GM19238 (cell line): Measurements from ENCODE around the gene ENG.
A peak's percentile ranks its signal among the peaks of the same experiment; 100 is the strongest.

Experiments
- DNase-seq: peaks from one replicate; pipeline ENCODE4 v3.0.0; 2011; ENCODE audit warnings: low spot score; ENCODE audit not compliant: insufficient read length

Gene ENG

DNA sequence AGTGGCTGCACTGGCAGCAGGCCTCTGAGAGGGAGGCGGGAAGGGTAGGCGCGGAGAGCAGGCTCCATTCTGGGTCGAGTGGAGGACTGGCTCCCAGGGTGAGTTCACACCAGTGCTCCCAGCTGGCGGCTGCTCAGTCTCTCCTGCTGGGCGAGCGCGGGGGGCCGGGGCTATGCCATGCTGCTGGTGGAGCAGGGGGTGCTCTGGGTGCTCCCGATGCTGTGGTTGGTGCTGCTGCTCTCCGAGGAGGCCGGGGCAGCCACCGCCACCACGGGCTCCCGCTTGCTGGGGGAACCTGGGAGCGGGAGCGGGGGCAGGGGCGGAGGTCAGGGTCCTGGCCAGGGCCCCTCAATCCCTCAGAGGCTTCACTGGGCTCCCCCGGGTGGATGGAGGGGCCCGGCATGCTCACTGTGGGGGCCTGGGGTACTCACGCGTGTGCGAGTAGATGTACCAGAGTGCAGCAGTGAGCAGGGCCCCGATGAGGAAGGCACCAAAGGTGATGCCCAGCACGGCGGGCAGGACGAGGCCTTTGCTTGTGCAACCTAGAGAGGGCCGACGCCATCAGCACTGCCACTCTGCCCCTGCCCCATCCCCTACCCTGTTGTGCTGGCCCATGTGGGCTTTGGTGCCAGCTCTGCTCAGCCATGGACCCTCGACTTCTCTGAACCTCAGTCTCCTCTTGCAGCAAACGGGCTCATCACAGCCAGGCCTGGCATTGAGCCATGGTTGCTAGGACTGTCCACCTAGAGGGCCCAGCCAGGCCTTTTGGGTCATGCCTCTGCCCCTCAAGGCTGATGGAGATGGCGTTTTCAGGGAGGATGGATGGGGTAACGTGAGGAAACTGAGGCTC is 38.7 kb downstream of the ENG start:
- no peak for DNase-seq

DNA sequence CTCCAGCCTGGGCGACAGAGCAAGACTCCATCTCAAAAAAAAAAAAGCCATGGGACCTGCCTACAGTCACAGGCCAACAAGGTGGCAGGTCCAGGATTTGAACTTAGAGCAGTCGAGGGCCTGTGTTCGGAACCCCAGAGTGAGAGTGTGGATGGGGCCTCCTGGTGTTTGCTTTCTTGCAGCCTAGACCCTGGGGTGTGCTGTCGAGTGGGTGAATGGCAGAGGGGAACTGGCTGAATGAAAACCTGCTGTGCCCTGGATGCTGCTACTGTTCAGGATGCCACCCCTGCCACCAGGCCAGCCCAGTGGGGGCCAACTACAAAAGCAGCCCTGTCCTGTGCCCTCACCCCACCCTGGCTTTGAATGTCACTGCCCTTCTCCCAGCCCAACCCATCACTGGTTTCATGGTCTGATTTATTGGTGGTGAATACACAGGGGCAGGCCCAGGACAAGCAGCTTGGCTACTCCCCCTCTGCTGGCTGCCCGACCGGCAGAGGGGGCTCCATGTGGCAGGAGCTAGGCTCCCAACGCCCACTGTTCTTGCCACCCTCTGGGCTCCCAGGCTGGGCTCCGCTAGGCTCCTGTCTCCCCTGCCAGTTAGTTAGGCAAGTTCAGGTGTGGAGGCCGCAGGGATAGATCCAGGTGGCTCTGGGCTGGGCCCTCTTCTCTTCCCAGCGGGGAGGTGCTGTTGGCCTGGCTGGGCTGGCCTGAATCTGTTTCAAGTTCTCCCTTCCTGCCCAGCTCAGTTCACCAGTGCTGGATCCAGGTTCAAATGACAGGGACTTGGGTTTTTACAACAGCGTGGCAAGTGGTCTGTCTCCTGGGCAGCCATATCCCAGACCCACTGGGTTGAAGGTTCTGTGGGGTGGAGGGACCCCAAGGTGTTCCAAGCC is 39.6 kb downstream of the ENG start:
- no peak for DNase-seq

DNA sequence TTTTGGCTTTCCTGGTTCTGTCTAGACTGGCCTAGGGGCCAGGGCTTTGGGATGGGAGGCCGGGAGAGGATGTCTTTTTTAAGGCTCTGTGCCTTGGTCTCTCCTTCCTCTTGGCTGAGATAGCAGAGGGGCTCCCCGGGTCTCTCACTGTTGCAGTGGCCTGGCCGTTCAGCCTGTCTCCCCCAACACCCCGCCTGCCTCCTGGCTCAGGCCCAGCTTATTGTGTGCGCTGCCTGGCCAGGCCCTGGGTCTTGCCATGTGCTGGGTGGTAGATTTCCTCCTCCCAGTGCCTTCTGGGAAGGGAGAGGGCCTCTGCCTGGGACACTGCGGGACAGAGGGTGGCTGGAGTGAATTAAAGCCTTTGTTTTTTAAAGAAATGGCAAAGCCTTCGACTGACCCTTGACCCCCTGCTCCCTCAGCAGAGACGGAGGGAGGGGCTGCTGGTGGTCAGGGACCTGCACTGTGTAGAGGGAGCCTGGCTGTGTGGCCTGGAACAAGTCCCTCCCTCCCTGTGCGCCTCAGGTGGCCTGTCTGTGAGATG is 40.7 kb downstream of the ENG start:
- no peak for DNase-seq

DNA sequence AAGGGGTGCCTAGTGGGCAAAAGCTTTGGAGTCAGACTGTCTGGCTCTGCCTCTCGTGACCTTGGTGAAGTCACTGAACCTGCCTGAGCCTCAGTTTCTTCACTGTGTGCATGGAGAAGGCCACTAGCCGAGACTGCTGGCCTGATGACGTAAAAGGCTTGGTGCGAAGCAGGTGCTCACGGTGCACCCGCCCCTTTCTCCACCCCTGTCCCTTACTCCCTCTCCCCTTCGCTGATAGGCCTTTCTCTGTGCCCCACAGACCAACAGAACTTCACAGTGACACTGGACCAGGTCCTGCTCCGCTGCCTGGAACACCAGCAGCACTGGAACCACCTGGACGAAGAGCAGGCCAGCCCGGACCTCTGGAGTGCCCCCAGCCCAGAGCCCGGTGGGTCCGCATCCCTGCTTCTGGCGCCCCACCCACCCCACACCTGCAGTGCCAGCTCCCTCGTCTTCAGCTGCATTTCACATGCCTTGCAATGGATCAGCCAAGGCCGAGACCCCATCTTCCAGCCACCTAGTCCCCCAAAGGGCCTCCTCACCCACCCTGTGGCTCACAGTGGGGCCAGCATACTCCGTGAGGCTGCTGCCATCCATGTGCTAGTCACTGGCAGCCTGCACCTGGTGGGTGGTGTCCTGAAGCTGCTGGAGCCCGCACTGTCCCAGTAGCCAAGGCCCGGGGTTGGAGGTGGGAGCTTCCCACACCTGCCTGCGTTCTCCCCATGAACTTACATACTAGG is 41.4 kb downstream of the ENG start:
- no peak for DNase-seq

DNA sequence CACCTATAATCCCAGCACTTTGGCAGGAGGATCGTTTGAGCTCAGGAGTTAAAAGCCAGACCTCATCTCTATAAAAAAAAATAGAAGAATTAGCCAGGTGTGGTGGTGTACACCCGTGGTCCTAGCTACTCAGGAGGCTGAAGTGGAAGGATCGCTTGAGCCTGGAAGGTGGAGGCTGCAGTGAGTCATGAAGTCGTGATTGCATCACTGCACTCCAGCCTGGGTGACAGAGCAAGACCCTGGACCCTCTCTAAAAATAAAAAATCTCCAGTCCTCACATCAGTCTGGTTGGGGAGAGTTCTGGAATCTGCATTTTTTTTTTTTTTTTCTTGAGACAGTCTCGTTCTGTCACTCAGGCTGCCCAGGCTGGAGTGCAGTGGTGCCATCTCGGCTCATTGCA is 42.4 kb downstream of the ENG start:
- no peak for DNase-seq

DNA sequence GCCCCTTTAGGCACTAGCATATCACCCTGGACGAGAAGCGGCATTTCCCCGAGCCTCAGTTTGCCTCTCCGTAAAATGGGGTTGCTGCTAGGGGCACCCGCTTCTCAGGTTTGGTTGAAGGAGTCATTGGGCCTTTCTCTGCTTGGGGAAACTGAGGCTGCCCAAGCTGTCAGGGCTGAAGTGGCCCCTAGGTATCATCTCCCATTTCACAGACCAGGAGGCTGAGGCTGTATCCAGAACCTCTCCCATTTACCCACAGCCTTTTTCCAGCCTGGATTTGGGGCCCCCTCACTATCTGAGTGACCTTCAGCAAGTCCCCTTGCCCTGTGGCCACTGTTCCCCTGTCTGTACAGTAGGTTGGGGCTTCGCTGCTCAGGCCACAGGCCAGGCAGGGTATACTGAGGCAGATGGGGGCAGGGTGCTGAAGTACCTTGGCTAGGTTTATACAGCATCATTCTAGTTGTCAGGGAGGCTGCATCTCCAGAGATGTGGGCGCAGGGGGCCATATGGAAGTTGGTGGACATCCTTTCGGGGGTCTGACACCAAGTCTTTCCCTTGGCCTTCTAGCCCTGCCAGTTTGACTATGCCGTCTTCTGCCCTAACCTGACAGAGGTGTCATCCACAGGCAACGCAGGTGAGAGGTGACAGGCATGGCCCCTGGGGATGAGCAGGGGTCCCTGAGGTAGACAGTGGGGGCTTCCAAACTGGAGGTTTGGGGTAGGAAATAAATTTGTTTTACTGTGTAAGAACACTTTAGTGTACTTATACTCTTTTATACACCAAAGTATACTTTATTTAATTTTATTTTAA is 43.9 kb downstream of the ENG start:
- no peak for DNase-seq

DNA sequence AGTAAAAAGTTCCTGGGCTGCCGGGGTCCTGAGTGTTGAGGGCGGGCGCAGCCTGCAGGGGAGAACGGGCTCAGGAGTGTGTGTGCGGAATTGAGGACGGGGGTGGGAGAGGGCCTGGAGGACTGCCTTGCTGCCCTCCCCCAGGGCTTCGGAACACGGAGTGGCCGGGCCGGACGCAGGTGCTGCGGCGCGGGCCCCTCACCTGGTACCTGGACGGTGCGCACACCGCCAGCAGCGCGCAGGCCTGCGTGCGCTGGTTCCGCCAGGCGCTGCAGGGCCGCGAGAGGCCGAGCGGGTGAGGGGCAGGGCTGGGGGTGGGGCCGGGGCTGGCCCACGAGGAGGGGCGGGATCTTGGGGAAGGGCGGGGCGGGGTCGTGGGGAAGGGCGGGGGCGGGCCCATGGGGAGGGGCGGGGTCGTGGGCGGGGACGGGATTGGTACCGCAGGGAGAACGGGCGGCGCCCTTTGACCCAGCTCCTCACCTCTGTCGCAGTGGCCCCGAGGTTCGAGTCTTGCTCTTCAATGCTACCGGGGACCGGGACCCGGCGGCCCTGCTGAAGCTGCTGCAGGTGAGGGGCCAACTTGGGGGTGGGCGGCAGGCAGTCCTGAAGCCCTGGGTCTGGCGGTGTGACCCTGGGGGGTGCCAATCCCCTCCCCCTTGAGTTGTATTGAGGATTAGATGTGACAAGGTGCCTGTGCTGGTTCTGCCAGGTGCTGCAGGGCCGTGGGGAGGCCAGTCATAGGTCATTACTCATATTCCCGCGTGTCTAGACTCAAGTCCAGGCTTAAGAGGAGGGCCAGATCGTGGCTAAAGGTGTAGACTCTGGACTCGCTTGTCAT is 44.7 kb downstream of the ENG start:
- no peak for DNase-seq

DNA sequence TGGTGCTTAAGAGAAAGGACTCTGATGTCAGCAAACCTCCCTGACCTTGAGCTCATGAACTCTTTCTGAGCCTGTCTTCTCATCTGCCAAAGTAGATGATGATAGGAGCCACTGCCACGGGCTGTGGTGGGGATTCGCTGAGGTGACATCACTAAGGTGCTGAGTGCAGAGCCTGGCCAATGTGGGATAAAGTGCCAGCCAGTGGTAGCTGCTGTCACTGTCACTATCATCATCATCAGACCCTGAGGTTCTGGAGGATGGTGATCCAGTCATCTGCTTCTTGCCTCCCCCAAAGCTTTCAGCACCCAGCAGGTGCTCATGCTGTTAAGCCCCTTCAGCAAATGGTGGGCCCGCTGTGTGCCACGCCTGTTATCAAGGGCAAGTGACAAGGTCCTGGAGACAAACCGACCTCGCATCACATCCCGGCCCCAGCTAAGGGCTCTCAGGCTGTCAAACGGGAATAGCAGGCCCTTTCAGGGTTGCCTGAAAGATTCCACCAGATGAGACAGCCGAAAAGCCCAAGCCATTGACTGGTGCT is 45.4 kb downstream of the ENG start:
- no peak for DNase-seq

DNA sequence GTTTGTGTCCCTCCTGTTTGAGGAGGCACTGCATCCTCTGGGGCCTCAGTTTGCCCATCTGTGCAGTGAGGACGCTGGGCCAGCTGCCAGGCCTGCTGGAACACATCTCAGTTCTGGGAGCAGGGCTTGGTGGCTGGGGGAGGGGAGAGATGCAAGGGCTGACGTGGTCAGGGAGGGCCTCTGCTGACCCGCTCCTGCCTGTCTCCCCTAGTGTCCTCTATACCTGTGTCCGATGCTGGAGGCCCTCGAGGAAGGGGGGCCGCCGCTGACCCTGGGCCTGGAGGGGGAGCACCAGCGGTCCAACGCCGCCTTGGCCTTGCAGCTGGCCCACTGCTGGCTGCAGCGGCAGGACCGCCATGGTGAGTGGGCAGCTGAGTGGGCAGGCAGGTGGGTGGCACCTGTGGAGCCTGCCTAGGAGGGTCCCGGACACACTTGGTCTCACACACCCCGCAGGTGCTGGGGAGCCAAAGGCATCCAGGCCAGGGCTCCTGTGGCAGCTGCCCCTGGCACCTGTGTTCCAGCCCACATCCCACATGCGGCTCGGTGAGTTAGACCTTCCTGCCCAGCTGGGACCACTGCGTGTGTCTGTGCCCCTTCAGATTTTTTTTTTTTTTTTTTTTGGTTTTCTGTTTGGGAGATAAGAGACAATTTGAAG is 46.0 kb downstream of the ENG start:
- no peak for DNase-seq

DNA sequence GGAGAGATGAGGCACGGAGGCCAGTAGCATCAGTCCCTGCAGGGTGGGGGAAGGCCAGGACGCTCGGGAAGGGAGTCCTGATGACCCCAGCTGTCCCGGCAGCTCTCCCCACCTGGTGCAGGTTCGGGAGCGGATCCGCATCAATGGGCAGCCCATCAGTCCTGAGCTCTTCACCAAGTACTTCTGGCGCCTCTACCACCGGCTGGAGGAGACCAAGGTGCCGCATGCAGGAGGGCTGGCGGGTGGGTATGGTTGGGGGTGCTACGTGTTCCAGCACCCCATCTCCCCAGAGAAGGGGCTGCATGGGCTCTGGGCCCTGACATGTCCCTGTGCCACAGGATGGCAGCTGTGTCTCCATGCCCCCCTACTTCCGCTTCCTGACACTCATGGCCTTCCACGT is 47.6 kb downstream of the ENG start:
- DNase-seq: no peak

DNA sequence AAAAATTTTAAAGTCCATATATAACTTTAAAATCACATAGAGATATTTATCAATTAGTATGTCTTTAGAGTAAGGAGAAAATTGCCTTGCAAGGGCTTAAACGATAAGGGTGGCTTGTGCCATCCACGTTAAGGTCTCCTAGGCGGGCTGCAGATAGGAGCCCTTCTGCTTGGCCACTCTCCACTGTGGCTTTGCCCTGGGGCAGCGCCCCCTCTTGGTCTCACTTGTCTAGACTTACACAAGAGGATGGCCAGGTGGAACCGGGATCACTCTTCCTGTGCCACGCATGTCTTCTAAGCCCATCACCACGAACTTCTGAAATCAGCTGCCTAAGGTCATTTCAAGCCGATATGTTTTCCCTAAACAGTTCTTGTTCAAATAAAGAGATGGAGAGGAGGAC is 48.8 kb downstream of the ENG start:
- no peak for DNase-seq

DNA sequence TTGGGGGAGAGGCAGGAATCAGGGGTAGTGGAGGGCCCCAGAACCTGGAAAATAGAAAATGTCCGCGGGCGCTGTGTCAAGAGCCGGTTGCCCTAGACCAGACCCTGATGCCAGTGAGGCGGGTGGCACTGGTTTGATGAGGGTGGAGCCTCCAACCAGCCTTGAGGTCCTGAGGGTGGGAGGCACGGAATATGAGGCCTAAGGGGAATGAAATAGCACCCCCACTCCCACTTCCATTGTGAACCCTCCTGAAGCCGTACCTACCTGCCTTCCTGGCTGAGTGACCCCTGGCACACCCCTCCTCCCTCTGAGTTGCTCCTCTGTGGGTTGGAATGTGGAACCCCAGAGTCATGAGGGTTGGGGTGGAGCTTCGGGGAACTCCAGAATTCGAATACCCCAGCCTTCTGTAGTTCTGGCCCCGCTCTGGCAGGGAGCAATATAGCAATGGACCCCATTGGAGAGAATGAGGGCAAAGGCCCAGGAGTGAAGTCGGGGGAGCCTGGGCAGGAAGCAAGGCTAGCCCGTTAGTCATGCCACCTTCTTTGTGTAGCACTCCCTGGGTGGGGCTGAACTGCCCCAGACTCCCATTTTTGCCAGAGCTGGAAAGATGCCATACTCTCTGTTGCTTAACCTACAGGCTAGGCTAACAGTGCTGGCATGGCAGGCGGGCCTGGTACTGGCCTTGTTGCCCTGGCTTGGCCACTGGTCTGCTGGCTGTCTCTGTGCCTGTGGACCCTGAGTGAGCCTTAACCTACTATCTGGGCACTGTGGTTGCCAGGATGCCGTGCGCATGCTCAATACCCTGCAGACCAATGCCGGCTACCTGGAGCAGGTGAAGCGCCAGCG is 50.7 kb downstream of the ENG start:
- no peak for DNase-seq

DNA sequence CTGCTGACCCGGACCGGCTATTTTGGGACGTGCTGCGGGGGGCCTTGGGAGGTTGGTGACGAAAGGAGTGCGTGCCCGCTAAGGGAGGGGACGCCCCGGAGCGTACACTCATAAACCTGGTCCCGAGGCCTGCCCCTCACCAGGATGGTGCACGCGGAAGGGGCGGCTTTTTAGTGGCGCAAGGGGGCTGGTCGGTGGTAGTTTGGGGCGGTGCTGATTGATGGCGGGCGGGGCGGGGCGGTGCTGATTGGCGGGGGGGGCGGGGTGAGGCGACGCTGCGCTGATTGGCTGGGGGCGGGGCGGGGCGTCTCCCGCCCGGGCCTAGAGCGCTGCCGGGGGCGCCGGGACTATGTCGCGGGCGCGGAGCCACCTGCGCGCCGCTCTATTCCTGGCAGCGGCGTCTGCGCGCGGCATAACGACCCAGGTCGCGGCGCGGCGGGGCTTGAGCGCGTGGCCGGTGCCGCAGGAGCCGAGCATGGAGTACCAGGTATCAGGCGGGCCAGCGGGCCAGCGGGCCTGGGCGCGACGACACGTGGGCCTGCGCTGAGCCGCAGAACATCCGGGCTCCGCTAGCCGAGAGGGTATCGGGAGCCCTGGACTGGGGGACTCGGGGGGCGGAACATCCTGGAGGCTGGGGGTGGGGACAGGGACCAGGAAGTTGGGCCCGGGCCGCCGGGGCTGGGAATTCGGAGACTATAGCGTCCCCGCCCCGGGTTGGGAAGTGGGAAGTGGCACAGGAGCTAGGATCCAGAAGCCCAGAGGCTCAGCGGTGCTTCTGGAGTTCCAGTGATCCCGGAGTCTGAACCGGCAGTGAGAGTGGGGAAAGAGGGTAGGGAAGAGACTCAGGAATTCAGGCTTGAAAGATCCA is 51.6 kb downstream of the ENG start, which contains the start of gene FPGS:
TSS of gene FPGS (plus strand) at position 307 of the 868 bp plus-strand sequence. CDS start at position 350, 43 bp downstream.
- DNase-seq: peak; percentile 97

DNA sequence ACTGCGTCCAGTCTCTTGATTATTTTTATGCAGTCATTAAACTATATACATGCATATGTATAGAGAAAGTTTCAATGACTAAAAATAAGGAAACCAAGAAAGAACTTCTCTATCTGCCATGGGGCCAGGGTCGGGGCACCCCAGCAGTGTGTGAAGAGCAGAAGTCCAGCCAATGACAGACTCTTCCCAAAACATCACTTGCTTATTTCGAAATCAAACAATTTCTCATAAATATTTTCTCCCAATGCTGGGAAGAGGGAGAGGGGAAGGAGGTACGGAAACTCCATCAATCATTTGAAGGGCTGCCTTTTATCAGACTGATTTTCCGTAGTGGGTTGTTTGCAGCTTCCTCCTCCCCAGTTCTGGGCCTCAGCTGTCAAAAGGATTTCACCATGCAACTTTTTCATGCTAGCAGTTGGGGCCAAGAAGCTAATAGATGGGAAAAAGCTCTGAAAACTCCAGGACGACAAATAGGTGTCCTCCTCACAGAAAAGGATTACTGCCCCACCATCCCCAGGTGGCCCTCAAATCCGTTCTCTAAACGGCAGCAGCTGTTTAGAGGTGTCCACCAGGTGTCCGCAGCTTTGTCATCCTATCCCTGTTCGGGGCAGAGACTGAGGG is 52.4 kb downstream of the ENG start:
- DNase-seq: no peak

DNA sequence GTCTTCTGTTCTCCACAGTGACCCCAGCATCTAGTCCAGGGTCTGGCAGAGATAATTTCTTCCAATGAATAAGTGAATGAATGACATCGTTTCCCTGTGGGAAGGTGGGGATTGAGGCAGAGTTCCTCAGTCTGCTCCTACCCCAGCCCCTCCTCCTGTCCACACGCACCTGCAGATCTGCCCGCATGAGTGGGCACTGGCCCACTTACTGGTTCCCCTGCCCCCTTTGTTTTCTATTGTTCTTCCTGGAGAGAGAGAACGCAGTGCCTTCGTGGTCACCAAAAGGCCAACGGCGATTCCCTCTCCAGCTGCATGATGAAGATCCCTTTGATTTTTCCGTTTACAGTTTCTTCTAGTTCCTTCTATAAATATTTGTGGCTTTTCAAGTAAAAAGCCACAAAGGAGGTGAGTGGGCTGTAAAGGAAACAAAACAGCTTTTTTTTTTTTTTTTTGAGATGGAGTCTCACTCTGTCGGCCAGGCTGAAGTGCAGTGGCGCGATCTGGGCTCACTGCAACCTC is 57.5 kb downstream of the ENG start:
- DNase-seq: no peak

DNA sequence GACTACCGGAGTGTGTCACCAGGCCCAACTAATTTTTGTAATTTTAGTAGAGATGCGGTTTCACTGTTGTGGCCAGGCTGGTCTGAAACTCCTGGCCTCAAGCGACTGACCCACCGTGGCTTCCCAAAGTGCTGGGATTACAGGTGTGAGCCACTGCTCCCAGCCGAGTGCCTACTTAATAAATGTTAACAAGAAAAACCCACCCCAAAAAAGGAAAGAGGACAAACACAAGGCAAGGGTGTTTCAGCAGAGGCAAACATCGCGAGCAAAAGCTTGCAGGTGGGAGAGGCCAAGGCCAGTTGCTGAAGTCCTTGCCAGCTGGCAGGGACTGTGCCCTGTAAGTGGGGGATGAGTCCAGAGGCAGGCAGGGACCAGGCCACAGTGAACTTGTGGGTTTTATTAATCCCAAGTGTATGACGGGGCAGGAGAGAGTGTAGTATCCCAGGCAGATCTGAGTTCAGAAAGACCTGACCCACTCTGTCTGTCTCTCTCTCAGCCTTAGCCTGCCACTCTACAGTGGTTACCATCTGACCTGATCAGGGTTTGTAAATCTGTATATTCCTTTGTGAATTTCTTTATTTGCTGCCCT is 58.1 kb downstream of the ENG start:
- DNase-seq: no peak
